GM21825 (cell line): ENCODE results near the gene JAZF1.
"Not testable (repeated sequence)": the region's sequence is repeated elsewhere in the genome, so short reads cannot be mapped to it uniquely, and the experiment has no call there.

ENCODE experiments used
- ATAC-seq: cut with Tn5 transposase; IDR thresholded peaks from one replicate; pipeline ENCODE4 v1.9.1; 2021; ENCODE audit warnings: mild to moderate bottlenecking, moderate library complexity; ENCODE audit not compliant: unreplicated experiment

The JAZF1 gene

DNA sequence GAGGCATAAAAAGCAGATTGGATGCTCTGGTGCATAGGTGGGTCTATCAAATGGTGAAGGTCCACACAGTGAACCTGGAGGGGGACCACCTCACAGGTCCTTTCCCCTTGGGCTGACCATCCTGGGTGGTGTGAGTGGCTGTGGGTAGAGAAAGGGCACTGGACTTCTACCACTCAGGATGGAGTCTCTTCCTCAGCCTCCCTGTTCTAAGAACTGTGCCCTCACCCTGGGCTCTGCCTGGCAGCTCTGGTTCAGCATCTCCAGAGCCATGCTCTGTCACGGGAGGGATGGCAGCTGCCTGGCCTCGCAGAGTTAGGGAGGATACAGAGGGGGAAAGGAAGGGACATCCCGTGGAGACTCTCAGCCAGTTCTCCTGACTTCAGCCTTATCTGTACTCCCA, 318.8 kb downstream of the JAZF1 start:
- ATAC-seq, result no peak

DNA sequence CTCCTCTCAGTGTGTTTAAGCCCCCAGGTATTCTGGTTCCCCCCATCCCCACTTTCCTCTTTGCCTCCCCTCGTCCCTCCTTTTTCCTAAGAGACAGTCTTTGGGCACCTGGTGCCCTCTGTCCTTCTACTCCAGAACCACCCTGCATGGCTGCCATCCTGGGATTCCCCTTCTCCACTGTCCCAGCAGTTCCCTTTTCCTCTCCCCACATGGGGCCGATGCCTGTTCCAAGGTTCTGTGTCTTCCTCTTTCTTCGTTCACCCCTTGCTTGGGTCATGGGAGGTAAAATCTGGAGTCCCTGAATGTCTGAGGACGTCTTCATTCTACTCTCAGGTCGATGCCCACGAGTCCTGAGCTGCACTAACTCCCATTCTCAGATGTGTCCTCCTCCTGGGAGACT, 319.8 kb downstream of the JAZF1 start:
- ATAC-seq, result no peak

DNA sequence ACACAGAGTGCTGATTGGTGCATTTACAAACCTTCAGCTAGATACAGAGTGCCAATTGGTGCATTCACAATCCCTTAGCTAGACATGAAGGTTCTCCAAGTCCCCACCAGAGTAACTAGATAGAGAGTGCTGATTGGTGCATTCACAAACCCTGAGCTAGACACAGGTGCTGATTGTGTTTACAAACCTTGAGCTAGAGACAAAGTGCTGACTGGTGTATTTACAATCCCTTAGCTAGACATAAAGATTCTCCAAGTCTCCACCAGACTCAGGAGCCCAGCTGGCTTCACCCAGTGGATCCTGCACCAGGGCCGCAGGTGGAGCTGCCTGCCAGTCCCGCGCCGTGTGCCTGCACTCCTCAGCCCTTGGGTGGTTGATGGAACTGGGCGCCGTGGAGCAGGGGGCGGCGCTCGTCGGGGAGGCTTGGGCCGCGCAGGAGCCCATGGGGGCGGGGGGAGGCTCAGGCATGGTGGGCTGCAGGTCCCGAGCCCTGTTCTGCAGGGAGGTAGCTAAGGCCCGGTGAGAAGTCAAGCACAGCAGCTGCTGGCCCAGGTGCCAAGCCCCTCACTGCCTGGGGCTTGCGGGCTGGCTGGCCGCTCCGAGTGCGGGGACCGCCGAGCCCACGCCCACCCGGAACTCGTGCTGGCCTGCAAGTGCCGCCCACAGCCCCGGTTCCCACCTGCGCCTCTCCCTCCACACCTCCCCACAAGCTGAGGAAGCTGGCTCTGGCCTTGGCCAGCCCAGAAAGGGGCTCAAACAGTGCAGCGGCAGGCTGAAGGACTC, 323.7 kb downstream of the JAZF1 start:
- ATAC-seq, result not testable (repeated sequence)

DNA sequence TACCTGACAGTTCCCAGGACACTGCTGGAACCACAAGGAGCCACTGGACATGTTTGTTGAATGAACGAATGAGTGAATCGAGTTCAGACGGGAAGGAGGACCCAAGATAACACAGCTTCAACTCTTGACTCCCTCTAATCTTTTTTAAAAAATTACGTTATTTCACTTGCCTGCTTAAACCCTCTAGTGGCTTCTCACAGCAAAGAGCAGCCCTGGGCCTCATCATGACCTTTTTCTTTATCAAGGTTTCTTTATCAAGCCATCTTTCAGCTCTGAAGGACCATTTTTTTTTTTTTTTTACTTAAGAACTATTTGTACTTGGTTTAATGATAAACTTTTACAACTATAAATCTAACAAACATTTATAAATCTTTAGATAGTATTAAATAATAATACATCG, 330.1 kb downstream of the JAZF1 start:
- ATAC-seq, result no peak

DNA sequence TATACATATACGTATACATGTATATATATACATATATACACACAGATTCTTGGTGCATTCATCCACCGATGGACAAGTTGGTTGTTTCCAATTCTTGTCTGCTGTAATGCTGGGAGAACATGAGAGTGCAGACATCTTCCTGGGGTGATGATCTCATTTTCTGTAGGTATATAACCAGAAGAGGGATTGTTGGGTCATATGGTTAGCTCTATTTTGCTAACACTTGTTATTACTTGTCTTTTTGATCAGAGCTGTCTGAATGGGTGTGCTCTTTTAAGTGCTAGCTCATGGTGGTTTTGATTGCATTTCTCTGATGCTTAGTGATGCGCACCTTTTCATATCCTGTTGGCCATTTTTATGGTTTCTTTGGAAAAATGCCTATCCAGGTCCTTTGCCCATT, 334.2 kb downstream of the JAZF1 start:
- ATAC-seq, result no peak

DNA sequence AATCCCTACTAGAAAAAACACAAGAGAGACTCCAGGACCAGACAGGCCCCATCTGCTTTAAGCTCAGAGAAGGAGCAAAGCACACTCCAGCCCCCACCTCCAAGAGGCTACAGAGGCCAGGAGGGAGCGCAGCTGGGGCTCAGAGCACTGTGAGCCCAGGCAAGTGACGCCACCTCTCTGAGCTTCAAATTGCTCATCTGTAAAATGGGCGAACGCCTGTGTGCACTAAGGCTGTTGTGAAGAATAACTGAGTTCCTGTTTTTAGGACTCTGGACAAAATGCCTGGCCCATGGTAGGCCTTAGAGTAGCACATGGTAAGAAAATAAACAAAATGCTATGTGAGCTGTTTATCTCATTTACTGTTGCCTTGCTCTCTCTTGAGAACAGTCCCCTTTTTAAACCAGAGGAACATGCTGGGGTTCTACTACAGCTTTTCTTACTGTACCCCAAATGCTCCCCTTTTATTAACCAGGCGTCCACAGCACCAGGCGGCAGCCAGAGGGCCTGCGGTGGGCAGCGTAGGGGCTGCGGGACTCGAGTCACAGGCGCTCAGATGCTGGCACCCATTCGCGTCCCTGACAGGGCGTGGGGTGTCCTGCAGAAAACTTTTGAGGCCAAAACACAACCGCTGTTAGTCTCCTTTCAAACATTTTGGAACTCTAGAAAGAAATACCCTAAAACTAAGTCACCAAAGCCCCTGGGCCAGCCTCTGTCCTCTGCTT, 336.9 kb downstream of the JAZF1 start:
- ATAC-seq, result no peak

DNA sequence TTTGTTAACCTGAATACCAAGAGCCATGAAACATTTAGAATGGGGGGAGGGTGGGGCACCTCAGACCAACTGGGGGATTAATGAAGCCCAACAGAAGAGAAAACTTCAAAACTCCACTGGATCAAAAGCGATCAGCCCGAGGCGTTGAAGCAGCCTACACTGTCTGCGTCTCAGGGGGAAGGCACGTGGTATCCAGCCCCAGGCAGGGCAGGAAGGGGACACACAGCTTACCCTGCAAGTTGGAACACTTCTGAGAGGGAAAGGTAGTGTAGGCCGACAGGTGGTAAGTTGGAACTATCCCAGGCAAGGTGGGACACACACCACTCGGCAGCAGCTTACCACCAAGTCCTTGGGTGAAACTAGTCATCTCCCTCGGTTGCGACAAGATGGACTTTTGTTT, 337.7 kb downstream of the JAZF1 start:
- ATAC-seq, result no peak

DNA sequence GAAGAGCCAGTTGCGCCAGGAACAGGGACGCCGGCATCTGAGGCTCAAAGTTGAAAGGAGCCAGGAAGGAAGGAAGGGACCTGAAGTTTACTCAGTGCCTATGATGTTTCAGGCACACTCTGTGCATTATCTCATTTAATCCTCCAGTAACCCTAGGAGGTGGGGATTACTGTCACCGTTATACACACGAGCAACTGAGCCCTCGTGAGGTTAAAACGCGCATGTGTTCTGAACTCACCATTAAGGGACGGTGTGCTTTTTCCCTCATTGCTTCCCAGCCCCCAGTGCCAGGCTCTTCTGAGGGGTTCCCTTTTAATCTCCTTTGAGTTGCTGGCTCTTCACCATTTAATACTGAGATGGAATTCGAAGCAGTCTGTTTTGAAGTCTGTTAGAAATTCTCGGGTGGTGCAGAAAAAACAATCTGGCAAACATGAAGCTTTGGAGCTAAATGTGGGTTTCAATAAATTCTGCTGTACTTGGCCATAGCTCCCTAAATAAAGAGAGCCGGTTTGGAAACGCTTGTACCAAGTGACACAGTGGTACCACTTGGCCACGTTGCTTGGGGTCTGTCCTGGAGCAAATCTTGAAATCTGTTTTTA, 338.4 kb downstream of the JAZF1 start:
- no peak for ATAC-seq

DNA sequence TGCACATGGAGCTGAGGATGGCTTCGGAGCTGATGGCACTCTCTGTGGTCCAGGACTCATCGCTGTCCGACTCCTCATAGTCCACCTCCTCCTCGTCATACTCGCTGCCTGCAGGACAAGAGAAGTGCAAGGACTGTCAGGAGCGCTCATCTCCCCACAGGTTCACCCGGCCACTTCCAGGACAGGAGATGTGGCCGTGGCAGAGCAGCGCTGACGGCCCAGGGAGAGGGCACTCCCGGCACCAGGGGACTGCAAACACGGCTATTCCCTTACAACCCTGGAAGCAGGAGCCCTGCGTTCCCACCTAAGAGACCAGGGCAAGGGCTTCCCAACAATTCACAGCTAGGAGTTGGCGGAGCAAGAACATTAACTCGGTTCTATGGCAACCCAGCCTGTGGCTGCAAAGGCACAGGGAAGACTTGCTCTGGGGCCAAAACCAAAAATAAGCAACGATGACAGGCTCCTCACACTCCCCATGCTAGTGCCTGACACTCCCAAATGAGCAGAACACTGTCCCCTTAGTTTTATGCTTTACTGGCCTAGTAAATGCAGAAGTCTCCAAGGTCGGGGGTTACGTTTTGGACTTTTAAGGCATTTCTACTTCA, 339.7 kb downstream of the JAZF1 start:
- no peak for ATAC-seq

DNA sequence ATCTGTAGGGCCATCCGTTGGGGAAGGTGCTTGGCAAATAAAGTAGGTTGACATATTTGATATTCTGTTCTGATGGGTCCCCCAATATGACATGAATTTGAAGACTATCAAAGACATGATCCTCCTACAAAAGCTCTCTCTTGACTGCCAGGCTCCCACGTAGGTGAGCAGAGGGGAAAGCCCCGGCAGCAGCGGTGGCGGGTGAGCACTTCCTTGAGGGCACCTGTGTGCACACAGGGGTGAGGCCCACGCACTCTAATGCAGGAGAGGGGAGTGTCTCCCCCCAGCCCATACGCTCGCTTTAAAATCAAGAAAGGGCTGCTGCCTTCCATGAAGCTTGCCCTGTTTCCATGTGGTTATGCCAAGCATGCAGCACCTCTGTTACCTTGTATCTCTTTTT, 340.3 kb downstream of the JAZF1 start:
- no peak for ATAC-seq

DNA sequence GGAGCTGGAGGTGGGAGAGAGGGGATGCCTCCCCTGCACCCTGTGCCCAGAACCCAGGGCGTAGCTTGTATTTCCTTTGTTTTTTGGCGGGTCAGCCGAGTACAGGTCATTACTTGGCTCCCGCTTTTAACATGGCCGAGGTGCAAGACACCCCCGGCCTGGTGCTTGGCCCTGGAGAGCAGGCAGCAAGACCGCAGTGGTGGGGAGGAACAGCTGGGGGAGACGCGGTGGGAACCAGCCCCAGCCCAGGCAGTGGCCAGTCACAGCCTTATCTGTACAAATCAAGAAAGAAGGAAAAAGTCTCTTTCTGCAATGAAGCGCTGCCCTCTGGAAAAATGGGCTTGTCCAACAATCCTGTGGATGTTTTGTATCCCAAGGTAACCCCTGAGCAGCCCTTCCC, 341.5 kb downstream of the JAZF1 start:
- ATAC-seq, result no peak

DNA sequence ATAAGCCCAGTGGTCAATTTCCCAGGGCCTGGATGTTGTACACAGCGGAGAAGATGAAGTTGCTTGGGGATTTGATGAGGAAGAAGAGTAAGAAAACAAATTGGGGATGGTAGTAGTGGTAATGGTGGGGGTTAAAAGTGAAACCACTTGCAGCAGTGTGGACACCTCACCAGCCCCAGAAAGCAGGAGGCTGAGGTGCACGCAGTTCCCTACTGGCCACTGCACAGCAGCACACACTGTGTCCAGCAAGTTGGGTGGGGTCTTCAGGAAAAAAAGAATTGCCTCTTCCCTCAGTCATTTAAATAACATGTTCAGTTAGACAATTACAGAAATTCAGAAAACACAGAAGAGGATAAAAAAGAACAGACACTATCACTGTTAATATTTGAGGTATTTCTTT, 344.1 kb downstream of the JAZF1 start:
- ATAC-seq, result no peak

DNA sequence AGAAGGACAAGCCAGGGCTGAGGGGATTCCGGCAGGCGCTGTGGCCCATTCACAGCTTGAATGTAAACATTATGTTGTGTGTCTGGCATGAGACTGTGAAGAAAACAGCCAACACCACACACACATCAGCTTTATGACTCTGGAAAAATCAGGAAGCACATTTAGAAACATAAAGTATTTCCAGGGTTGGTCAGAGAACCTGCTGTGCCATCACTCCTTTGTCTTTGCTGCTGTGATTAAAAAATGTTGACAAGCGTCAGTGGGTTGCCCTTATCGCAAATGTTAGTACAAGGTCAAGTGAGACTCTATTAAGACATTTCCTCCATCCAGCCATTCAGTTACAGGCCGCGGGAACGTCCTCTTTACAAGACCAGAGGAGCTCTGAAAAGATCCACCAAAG, 345.2 kb downstream of the JAZF1 start:
- ATAC-seq, result no peak

DNA sequence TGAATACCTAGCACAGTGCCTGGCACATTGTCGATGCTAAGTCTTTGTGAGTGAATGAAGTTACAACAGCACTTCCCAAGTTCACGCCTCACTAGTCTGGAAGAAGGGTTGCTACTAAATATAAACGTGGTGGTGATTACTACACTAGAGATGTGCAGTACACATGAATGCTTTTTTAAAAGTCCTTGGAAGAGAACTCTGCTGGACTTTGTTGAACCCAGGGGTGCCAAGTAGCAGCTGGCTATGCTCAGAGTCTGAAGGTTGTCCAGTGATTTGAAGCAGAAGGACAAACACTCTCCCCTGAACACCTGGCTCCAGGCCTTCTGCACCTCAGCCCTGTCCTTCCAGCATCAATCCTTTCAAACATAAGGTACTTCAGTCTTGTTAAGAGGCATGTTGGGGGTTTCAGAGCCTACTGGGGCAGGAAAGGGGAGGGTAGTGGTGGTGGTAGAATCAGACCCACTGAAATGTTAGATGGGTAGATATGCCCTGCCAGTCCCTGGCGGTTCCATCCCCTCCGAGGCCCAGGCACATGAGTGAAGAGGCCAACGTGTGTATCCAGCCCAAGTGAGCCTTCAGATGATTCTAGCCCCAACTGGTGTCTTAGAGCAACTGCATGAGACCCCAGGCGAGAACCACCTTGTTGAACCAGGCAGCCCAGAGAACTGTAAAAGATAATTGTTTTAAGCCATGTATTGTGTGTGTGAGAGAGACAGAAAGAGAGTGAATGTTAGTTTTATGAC, 346.2 kb downstream of the JAZF1 start:
- no peak for ATAC-seq

DNA sequence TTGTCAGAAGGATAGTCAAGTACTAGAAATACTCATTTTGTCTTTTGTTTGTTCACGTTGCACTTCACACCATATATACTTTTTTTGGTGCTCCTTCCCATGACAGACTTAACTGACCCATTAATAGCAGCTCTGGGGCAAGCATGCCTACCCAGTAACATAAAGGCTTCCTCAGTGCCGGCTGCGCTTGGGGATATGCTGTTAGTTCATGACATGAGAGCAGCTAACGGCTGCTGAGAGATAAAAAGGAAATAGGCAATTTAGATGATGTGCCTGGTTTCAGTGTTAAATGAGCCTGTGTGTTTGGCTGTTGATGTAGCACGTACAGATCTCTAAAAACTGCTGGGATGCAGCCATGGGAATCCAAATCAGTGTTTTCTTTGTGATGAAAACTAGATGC, 354.2 kb downstream of the JAZF1 start:
- ATAC-seq, result no peak

DNA sequence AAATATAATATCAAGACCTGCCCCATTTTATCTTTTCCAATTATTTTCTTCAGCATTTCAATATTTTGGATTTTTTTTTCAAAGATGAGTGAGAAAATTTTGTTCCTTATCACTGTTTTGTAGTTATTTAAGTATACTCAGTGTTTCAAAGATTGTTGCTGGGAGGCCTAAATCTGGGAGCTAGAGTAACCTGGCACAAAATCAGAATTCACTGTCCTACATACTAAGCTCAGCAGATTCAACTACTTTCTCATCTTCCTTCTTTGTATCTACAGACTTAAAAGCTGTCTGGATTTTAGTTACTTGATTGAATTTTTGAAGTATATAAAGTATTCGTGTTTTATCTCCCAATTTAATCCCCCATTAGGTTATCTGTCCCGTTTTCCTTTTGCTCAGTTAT, 354.7 kb downstream of the JAZF1 start:
- no peak for ATAC-seq

DNA sequence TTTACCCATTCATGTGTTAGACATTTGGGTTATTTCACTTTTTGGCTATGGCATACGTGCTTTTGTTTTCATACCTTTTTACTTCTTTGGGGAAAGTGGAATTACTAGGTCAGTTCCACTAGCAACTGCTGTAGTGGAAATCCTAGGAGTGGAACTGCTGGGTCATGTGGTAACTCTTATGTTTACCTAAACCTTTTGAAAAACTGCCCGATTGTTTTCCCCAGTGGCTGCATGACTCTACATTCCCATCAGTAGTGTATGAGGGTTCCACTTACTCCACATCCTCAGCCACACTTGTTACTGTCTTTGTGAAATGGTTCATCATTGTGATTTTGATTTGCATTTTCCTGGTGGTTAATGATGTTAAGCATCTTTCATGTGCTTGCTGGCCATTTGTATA, 358.4 kb downstream of the JAZF1 start:
- no peak for ATAC-seq

DNA sequence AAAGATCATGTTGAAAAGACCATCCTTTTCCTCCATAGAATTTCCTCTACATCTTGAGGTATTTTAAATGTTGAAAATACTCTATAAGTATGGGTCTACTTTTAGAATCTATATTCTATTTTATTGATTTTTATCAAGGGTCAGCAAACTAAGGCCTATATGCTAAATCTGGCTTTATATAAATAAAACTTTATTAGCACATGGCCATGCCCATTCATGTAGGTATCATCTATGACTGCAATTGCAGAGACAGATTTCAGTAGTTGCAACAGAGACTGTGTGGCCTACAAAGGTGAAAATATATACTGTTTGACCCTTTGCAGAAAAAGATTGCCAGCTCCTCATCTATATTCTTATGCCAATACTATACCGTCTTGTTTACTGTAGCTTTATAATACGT, 367.9 kb downstream of the JAZF1 start:
- ATAC-seq, result no peak

DNA sequence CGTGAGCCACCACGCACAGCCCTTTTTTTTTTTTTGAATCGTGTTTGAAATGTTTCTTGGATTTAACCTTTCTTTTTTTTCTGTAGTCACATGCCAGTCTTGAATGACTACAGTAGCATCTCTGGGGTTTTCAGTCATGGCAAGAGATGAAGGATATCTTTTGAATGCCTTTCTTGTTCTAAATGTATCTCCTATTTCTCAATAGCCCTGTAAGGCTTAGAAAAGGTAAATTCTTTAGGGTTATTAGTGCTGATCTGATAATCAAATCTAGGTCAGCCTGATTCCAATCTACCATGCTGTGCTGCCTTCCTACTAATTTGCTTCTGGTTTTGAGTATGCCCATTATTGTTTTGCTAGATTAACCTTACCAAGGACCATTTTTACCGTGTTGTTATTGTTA, 370.4 kb downstream of the JAZF1 start:
- no peak for ATAC-seq

DNA sequence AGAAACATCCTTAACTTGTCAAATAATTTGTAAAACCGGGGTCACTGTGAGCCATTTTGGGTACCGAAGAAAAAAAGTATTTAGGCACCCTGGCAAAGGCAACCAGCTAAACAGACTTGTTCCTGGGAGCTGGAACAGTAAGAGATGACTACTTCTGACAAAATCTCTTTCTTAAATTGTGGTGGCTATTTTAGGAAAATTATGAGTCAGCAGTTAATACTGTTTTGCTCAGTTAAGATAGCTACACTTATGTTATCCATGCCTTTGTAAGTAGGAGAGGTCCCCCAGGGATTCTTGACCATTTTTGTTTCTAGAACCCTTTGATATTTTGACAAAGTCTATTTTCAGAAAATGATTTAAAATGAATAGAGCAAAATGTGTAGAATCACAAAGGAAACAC, 372.0 kb downstream of the JAZF1 start:
- ATAC-seq, result no peak

DNA sequence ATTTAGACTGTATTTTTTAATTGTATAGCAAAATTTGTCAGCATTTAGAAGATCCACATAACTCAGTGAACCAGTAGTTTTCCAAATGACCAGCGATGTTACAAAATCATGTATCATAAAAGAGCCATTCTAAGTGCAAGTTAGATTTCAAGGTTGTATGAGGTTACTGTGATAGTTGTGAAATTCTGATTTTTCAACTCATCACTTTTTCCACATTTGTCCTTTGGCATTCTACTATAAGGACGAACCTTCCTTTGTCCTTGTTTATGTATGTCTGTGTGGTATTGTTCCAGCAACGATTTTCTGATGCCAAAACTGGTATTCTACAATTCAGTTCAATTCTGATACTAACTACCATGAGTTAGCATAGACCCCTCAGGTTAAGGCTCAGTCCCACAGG, 376.5 kb downstream of the JAZF1 start:
- ATAC-seq, result no peak
